ENCODE results near the gene SMARCC2. TPM values are rescaled to one million over a fixed set of nuclear protein-coding genes. Genes with fewer than 3 reads are reported as not detected.
"Not testable (repeated sequence)": the region's sequence is repeated elsewhere in the genome, so short reads cannot be mapped to it uniquely, and the experiment has no call there.

SMARCC2 gene
- total RNA-seq, 2 experiments from 2014 or later, result 140 to 173 TPM

GRCh38 chr12:56205445-56205844, 16.2 kb upstream of the SMARCC2 start:
- H3K36me3 Mint-ChIP-seq (ENCODE audit: low read depth), result peaks cover 30% of the 10 kb centered on the region
- ChIA-PET CTCF (interaction anchor here (0.8 to 13.5 kb wide), 9 partner anchors 13 to 155 kb away, joined by 3 to 99 read pairs (median 3); partner anchors contain the start of genes ANKRD52, RNF41, SMARCC2 and ZC3H10), POLR2A (interaction anchor here (0.7 kb wide), 1 partner anchor 78 kb away, joined by 3 read pairs; no protein-coding TSS in a partner anchor)
- H3K4me3 Mint-ChIP-seq, result no peak overlapping the region
- no peak for DNase-seq
- no peaks in the 10 kb centered on the region for H3K9me3 Mint-ChIP-seq
- no peaks in the 10 kb centered on the region for H3K4me1 Mint-ChIP-seq
- no peaks in the 10 kb centered on the region for H3K27me3 Mint-ChIP-seq
- H3K27ac Mint-ChIP-seq, result no peak overlapping the region

DNA sequence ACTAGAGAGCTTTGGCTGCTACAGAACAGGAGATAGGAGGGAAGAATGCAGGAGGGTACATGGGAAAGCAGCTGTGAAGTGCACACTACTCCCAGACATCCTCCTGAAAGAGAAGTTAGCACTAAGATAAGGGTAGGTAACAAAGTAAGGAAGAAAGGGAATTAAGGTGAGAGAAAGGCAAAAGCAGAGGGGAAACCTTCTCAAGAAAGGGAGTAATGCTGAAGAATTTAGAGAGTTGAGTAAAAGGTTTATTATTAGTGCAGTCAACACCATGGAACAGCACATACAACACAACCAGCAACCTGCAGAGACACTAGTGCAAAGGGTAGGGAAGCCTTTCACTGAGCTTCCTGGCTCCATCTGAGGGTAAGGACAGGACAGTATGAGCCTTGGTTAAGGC, 15.0 kb upstream of the SMARCC2 start:
- Mint-ChIP-seq H3K9me3 (no peaks in the 10 kb centered on the region), H3K4me1 (no peaks in the 10 kb centered on the region), H3K36me3 (ENCODE audit: low read depth) (peaks cover 22% of the 10 kb centered on the region), H3K27ac (no peak overlapping the region), H3K27me3 (no peaks in the 10 kb centered on the region), H3K4me3 (no peak overlapping the region)
- no peak for DNase-seq
- CTCF ChIA-PET, result interaction anchor here (0.5 to 13.5 kb wide), 4 partner anchors 9 to 559 kb away, joined by 3 to 99 read pairs (median 18); partner anchors contain the start of genes RNF41 and SMARCC2
- POLR2A ChIA-PET, result no interaction called here

- no peak overlapping the region for H3K27ac Mint-ChIP-seq
- no peak overlapping the region for H3K4me3 Mint-ChIP-seq
- H3K36me3 Mint-ChIP-seq (ENCODE audit: low read depth), result peaks cover 18% of the 10 kb centered on the region
- H3K27me3 Mint-ChIP-seq, result no peaks in the 10 kb centered on the region
- DNase-seq, result no peak
- no peaks in the 10 kb centered on the region for H3K4me1 Mint-ChIP-seq
- CTCF ChIA-PET, result interaction anchor here (0.8 to 13.5 kb wide), 6 partner anchors 8 to 261 kb away, joined by 3 to 99 read pairs (median 4); partner anchors contain the start of genes SMARCC2 and ZC3H10
- POLR2A ChIA-PET, result no interaction called here
- H3K9me3 Mint-ChIP-seq, result no peaks in the 10 kb centered on the region
These were observed 13.6 kb upstream of the SMARCC2 start for GRCh38 chr12:56202838-56203237.

GRCh38 chr12:56202366-56202765, 13.1 kb upstream of the SMARCC2 start:
- Mint-ChIP-seq H3K4me3 (no peak overlapping the region), H3K9me3 (no peaks in the 10 kb centered on the region), H3K4me1 (no peaks in the 10 kb centered on the region), H3K27ac (no peak overlapping the region), H3K27me3 (no peaks in the 10 kb centered on the region), H3K36me3 (ENCODE audit: low read depth) (peaks cover 14% of the 10 kb centered on the region)
- no peak for DNase-seq
- ChIA-PET POLR2A (no interaction called here), CTCF (interaction anchor here (0.8 to 13.5 kb wide), 7 partner anchors 9 to 261 kb away, joined by 3 to 99 read pairs (median 4); partner anchors contain the start of genes SMARCC2 and ZC3H10)

- Mint-ChIP-seq H3K4me1 (peaks cover 2% of the 10 kb centered on the region), H3K27me3 (no peaks in the 10 kb centered on the region), H3K9me3 (no peaks in the 10 kb centered on the region), H3K4me3 (no peak overlapping the region), H3K27ac (no peak overlapping the region), H3K36me3 (ENCODE audit: low read depth) (peaks cover 4% of the 10 kb centered on the region)
- DNase-seq, result no peak
- ChIA-PET CTCF (interaction anchor here (13.5 kb wide), 1 partner anchor 9 kb away, joined by 99 read pairs; the partner anchor contains the start of gene SMARCC2), POLR2A (no interaction called here)
These were observed 9.6 kb upstream of the SMARCC2 start for GRCh38 chr12:56198836-56199235.

DNA sequence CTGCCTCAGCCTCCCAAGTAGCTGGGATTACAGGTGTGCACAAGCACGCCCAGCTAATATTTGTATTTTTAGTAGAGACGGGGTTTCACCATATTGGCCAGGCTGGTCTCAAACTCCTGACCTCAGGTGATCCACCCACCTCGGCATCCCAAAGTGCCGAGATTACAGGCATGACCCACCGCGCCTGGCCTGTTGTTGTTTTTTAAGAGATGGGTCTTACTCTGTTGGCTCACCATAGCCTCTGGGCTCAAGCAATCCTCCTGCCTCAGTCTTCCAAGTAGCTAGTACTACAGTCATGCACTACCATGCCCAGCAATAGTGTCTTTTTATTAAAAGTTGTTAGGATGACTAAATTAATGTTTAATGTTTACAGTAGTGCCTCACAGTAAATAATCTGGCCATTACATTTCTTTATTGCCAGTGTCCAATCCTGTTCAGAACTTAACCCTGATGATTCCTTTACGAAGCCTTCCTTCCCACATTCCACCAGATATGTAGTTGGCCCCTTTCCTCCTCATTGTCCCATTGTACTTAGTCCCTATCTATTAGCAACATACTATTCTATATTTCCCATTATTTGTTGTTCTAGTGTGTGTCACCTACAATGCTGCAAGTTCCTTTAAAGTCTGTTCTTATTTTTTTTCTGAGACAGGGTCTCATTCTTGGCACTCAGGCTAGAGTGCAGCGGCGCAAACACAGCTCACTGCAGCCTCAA, 8.8 kb upstream of the SMARCC2 start:
- H3K9me3 Mint-ChIP-seq, result no peaks in the 10 kb centered on the region
- no peaks in the 10 kb centered on the region for H3K27me3 Mint-ChIP-seq
- H3K4me1 Mint-ChIP-seq, result peaks cover 7% of the 10 kb centered on the region
- DNase-seq, result no peak
- CTCF ChIA-PET, result interaction anchor here (1.0 to 13.5 kb wide), 4 partner anchors 8 to 81 kb away, joined by 3 to 99 read pairs (median 5); partner anchors contain the start of gene SMARCC2
- no peak overlapping the region for H3K27ac Mint-ChIP-seq
- peaks cover 9% of the 10 kb centered on the region for H3K36me3 Mint-ChIP-seq (ENCODE audit: low read depth)
- POLR2A ChIA-PET, result no interaction called here
- no peak overlapping the region for H3K4me3 Mint-ChIP-seq

DNA sequence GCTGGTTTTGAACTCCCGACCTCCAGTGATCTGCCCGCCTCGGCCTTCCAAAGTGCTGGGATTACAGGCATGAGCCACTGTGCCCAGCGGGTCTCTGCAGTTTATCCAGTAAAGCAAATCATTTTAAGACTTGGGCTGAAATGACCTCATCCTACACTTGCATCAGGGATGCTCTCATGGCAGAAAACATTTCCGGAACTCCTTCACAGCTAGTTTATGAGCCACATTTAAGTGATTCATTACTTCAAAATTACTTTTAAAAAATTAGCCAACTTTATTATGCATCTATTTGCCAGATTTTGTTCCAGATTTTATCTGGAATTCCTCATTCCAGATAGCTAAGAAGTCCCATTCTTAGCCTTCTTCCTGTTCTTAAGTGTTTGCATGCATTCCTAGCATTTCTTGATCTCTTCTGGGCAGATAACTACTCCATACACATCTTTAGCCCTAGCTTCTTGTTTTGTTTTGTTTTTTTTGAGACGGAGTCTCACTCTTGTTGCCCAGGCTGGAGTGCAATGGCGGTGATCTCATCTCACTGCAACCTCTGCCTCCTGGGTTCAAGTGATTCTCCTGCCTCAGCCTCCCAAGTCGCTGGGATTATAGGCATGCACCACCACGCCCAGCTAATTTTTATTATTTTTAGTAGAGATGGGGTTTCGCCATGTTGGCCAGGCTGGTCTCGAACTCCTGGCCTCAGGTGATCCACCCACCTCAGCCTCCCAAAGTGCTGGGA, 7.7 kb upstream of the SMARCC2 start:
- H3K4me1 Mint-ChIP-seq, result peaks cover 14% of the 10 kb centered on the region
- ChIA-PET CTCF (interaction anchor here (0.6 to 13.5 kb wide), 12 partner anchors 7 to 1308 kb away, joined by 3 to 99 read pairs (median 3); partner anchors contain the start of genes RNF41, SMARCC2 and ZC3H10), POLR2A (interaction anchor here (0.6 kb wide), 1 partner anchor 251 kb away, joined by 3 read pairs; no protein-coding TSS in a partner anchor)
- not testable (repeated sequence) for H3K4me3 Mint-ChIP-seq; DNase-seq; H3K27ac Mint-ChIP-seq; H3K27me3 Mint-ChIP-seq; H3K36me3 Mint-ChIP-seq (ENCODE audit: low read depth); H3K9me3 Mint-ChIP-seq

GRCh38 chr12:56193025-56193578, 3.8 kb upstream of the SMARCC2 start:
- Mint-ChIP-seq H3K36me3 (ENCODE audit: low read depth) (peaks cover 14% of the 10 kb centered on the region), H3K27ac (peak overlapping the region; percentile 60), H3K4me3 (no peak overlapping the region), H3K27me3 (no peaks in the 10 kb centered on the region), H3K4me1 (peaks cover 35% of the 10 kb centered on the region), H3K9me3 (no peaks in the 10 kb centered on the region)
- POLR2A ChIA-PET, result no interaction called here
- CTCF ChIA-PET, result interaction anchor here (1.4 to 6.7 kb wide), 2 partner anchors 10 to 75 kb away, joined by 3 to 99 read pairs; no protein-coding TSS in a partner anchor
- peak; percentile 90 for DNase-seq

- H3K27me3 Mint-ChIP-seq, result no peaks in the 10 kb centered on the region
- H3K4me1 Mint-ChIP-seq, result peaks cover 40% of the 10 kb centered on the region
- ChIA-PET CTCF (interaction anchor here (0.9 to 6.7 kb wide), 7 partner anchors 11 to 272 kb away, joined by 3 to 99 read pairs (median 3); partner anchors contain the start of gene ANKRD52), POLR2A (no interaction called here)
- no peak overlapping the region for H3K27ac Mint-ChIP-seq
- H3K4me3 Mint-ChIP-seq, result no peak overlapping the region
- DNase-seq, result no peak
- H3K9me3 Mint-ChIP-seq, result no peaks in the 10 kb centered on the region
- peaks cover 15% of the 10 kb centered on the region for H3K36me3 Mint-ChIP-seq (ENCODE audit: low read depth)
These were observed 3.3 kb upstream of the SMARCC2 start for GRCh38 chr12:56192582-56192981.

- no peak for DNase-seq
- ChIA-PET POLR2A (no interaction called here), CTCF (interaction anchor here (0.7 to 6.7 kb wide), 13 partner anchors 13 to 453 kb away, joined by 3 to 99 read pairs (median 14); partner anchors contain the start of genes ANKRD52, ESYT1, MYL6 and RNF41)
- Mint-ChIP-seq H3K4me1 (peaks cover 54% of the 10 kb centered on the region), H3K27ac (peak overlapping the region; percentile 93), H3K9me3 (no peaks in the 10 kb centered on the region), H3K4me3 (peak overlapping the region; percentile 84), H3K36me3 (ENCODE audit: low read depth) (peaks cover 29% of the 10 kb centered on the region), H3K27me3 (no peaks in the 10 kb centered on the region)
These were observed 1.4 kb upstream of the SMARCC2 start for GRCh38 chr12:56190695-56191155.

DNA sequence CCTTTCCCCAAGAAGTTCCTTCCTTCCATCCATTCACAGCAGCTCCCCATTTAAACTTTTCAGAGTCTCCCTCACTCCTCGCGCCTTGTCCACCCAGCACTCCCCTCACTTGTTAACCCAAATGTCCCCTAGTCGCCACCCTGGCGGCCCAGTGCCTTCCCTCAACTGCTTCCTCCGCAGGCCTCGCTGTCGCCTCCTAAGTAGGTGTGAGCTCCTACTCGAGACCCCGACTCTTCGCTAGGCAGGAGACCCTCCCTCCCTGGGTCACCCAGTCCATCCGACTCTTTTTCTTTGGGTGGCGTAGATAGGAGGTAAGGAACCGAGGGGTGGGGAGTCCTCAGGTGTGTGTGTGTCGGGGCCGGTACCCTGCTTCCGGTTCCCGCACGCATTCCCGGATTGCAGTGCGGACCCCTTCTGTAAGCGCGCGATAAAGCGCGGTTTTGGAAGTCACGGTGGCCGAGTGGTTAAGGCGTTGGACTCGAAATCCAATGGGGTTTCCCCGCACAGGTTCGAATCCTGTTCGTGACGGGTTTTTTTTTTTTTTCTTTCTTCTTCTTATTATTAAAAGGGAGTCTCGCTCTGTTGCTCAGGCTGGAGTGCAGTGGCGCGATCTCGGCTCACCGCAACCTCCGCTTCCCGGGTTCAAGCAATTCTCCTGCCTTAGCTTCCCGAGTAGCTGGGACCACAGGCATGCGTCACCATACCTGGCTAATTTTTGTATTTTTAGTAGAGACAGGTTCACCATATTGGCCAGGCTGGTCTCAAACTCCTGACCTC, 823 bp upstream of the SMARCC2 start:
- H3K4me1 Mint-ChIP-seq, result peaks cover 55% of the 10 kb centered on the region

More for the DNA sequence above, 823 bp upstream of the SMARCC2 start:
- ChIA-PET POLR2A (interaction anchor here (0.6 to 1.4 kb wide), 5 partner anchors 32 to 86 kb away, joined by 3 to 5 read pairs (median 4); partner anchors contain the start of genes ESYT1, MYL6, PA2G4 and RNF41), CTCF (interaction anchor here (0.5 to 6.7 kb wide), 63 partner anchors 10 to 813 kb away, joined by 3 to 99 read pairs (median 5); partner anchors contain the start of genes ANKRD52, CNPY2, DNAJC14 and ESYT1)
- no peaks in the 10 kb centered on the region for H3K9me3 Mint-ChIP-seq
- DNase-seq, result peak; percentile 73
- H3K36me3 Mint-ChIP-seq (ENCODE audit: low read depth), result peaks cover 33% of the 10 kb centered on the region
- peak overlapping the region; percentile 84 for H3K4me3 Mint-ChIP-seq
- no peaks in the 10 kb centered on the region for H3K27me3 Mint-ChIP-seq
- peak overlapping the region; percentile 93 for H3K27ac Mint-ChIP-seq

Measured in activated CD4-positive, alpha-beta T cell treated with anti-CD3 and anti-CD28 coated beads, Interleukin-2, amount 10 ng/mL, durations not matched to agents 7 days and 5 days (primary cell).